ENCODE data around the gene TUBD1.

DNA sequence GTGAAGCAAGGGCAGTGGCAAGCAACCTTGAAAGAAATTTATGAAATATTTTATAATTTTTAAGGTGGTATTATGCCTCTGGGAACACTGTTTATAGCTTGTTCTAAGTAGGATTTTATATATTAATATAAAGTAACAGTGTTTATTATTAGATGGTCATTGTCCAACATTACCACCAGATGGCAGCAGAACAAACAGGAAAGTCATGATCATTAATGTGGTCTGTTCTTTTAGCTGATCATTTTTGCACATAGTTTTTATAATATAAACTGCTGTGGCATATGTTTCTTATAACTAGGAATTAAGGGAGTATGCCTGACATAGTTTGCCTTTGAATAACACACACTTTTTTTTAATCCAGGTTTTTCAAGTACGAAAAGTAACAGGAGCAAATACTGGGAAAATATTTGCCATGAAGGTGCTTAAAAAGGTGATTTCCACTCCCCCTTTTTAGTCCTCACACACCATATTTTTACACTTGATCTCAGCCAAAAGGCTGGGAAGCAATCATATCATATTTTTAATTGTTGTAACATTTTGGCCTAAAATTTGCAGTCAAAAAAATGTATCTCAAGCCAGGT lies 21.6 kb upstream of the TUBD1 start:
- TF ChIP-seq CTCF (IDR thresholded peaks at IDR 0.05) (no peak; the same call in 1 of the 2 replicates), POLR2AphosphoS5 (IDR thresholded peaks at IDR 0.05; ENCODE audit: low read depth, low read length) (no peak), SIN3A (IDR thresholded peaks at IDR 0.05; ENCODE audit: borderline replicate concordance, insufficient read depth, low read depth, low read length) (no peak), REST (IDR thresholded peaks at IDR 0.05; ENCODE audit: insufficient read depth in 1 of 2, low read depth in 2 of 2, low read length in 1 of 2) (no peak), TCF7L2 (IDR thresholded peaks at IDR 0.05; ENCODE audit: low read depth, low read length) (no peak)

Data from Panc1 (cell line).